ENCODE measurements around the gene SGCE.

The SGCE gene

DNA sequence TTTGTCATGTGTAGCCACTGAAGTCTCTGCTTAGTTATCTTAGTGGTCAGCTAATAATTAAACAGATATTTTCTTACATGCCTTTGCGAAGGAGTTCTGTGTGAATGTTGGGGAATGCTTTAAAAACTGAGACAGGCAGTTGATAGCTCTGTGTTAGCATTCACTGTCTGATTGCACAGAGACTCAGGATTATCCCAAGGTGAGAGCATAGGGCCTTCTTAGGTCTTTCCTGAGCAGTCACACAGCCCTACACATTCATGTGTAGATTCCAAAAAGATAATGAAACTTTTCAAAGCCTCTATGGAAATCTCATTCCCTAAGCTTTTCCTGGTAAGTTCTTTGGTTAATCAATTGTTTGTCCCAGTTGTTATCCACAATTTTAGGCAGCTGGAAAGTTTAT is 78.6 kb downstream of the SGCE start:
- Histone ChIP-seq H3K4me1 (ENCODE audit: control insufficient read depth, insufficient read depth, low read length) (no peaks in the 10 kb centered on the region), H3K27ac (ENCODE audit: extremely low read depth, low read depth, low read length) (no peak overlapping the region), H3K9me3 (ENCODE audit: control insufficient read depth, insufficient read depth, low read depth, low read length) (no peaks in the 10 kb centered on the region), H3K4me3 (ENCODE audit: low read depth, low read length) (no peak overlapping the region), H3K36me3 (ENCODE audit: control insufficient read depth in 2 of 2, insufficient read depth in 1 of 2, low read length in 2 of 2) (no peaks in the 10 kb centered on the region)
- no peak for TF ChIP-seq ZNF155 (tag by site-specific recombination; IDR thresholded peaks at IDR 0.05)
- no peak for TF ChIP-seq ZNF658 (tag by site-specific recombination; IDR thresholded peaks at IDR 0.05)
- TF ChIP-seq ZNF24 (tag by site-specific recombination; IDR thresholded peaks at IDR 0.05): no peak
- no peak for TF ChIP-seq BCL11A (tag by site-specific recombination; IDR thresholded peaks at IDR 0.05; ENCODE audit: low read depth)
- TF ChIP-seq ZNF114 (tag by site-specific recombination; IDR thresholded peaks at IDR 0.05): no peak
- no peak for TF ChIP-seq ZXDB (tag by site-specific recombination; IDR thresholded peaks at IDR 0.05)
- TF ChIP-seq, protein P1, sequence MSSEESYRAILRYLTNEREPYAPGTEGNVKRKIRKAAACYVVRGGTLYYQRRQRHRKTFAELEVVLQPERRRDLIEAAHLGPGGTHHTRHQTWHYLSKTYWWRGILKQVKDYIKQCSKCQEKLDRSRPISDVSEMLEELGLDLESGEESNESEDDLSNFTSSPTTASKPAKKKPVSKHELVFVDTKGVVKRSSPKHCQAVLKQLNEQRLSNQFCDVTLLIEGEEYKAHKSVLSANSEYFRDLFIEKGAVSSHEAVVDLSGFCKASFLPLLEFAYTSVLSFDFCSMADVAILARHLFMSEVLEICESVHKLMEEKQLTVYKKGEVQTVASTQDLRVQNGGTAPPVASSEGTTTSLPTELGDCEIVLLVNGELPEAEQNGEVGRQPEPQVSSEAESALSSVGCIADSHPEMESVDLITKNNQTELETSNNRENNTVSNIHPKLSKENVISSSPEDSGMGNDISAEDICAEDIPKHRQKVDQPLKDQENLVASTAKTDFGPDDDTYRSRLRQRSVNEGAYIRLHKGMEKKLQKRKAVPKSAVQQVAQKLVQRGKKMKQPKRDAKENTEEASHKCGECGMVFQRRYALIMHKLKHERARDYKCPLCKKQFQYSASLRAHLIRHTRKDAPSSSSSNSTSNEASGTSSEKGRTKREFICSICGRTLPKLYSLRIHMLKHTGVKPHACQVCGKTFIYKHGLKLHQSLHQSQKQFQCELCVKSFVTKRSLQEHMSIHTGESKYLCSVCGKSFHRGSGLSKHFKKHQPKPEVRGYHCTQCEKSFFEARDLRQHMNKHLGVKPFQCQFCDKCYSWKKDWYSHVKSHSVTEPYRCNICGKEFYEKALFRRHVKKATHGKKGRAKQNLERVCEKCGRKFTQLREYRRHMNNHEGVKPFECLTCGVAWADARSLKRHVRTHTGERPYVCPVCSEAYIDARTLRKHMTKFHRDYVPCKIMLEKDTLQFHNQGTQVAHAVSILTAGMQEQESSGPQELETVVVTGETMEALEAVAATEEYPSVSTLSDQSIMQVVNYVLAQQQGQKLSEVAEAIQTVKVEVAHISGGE (tag by site-specific recombination; conservative IDR thresholded peaks at IDR 0.05; ENCODE audit: low read depth): no peak
- TF ChIP-seq ZNF626 (tag by site-specific recombination; IDR thresholded peaks at IDR 0.05): no peak
- CTCF ChIA-PET: interaction anchor here (0.9 kb wide), 1 partner anchor 31 kb away, joined by 3 read pairs; no protein-coding TSS in a partner anchor
- POLR2A ChIA-PET: no interaction called here

DNA sequence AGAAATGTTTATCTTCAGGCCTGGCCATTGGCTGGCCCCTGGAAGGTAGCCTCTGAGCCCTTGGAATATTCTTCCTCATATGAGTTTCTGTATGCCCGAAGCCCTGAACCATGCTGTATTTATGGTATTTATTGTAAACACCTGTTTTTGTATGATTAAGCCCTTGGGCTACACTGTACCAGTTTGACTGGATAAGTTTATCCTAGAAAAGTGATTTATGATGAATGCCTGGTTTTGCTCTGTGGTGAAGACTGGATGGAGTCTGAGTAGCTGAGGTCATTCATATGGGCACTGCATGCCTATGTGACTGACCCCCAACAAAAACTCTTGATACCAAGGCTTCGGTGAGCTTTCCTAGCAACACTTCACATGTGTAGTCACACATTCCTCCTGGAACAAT is 79.6 kb downstream of the SGCE start:
- ChIA-PET POLR2A (no interaction called here), CTCF (no interaction called here)
- H3K4me3 ChIP-seq (ENCODE audit: low read depth, low read length): no peak overlapping the region
- H3K9me3 ChIP-seq (ENCODE audit: control insufficient read depth, insufficient read depth, low read depth, low read length): no peaks in the 10 kb centered on the region
- TF ChIP-seq ZNF266 (tag by site-specific recombination; IDR thresholded peaks at IDR 0.05; ENCODE audit: low read depth) (no peak), ZNF350 (tag by site-specific recombination; IDR thresholded peaks at IDR 0.05) (no peak), ZNF354C (tag by site-specific recombination; IDR thresholded peaks at IDR 0.05; ENCODE audit: borderline replicate concordance, low read depth) (no peak), ZNF558 (tag by site-specific recombination; IDR thresholded peaks at IDR 0.05) (no peak), ZNF707 (tag by site-specific recombination; IDR thresholded peaks at IDR 0.05) (no peak), ZNF473 (tag by site-specific recombination; IDR thresholded peaks at IDR 0.05) (no peak), ZFP41 (tag by site-specific recombination; IDR thresholded peaks at IDR 0.05; ENCODE audit: borderline replicate concordance) (no peak), KLF16 (tag by site-specific recombination; IDR thresholded peaks at IDR 0.05) (no peak)
- TF ChIP-seq, protein P2, sequence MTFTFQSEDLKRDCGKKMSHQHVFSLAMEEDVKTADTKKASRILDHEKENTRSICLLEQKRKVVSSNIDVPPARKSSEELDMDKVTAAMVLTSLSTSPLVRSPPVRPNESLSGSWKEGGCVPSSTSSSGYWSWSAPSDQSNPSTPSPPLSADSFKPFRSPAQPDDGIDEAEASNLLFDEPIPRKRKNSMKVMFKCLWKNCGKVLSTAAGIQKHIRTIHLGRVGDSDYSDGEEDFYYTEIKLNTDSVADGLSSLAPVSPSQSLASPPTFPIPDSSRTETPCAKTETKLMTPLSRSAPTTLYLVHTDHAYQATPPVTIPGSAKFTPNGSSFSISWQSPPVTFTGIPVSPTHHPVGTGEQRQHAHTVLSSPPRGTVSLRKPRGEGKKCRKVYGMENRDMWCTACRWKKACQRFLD (tag by site-specific recombination; IDR thresholded peaks at IDR 0.05): no peak
- TF ChIP-seq, protein P3, sequence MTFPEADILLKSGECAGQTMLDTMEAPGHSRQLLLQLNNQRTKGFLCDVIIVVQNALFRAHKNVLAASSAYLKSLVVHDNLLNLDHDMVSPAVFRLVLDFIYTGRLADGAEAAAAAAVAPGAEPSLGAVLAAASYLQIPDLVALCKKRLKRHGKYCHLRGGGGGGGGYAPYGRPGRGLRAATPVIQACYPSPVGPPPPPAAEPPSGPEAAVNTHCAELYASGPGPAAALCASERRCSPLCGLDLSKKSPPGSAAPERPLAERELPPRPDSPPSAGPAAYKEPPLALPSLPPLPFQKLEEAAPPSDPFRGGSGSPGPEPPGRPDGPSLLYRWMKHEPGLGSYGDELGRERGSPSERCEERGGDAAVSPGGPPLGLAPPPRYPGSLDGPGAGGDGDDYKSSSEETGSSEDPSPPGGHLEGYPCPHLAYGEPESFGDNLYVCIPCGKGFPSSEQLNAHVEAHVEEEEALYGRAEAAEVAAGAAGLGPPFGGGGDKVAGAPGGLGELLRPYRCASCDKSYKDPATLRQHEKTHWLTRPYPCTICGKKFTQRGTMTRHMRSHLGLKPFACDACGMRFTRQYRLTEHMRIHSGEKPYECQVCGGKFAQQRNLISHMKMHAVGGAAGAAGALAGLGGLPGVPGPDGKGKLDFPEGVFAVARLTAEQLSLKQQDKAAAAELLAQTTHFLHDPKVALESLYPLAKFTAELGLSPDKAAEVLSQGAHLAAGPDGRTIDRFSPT (tag by site-specific recombination; IDR thresholded peaks at IDR 0.05): no peak
- TF ChIP-seq, protein P4, sequence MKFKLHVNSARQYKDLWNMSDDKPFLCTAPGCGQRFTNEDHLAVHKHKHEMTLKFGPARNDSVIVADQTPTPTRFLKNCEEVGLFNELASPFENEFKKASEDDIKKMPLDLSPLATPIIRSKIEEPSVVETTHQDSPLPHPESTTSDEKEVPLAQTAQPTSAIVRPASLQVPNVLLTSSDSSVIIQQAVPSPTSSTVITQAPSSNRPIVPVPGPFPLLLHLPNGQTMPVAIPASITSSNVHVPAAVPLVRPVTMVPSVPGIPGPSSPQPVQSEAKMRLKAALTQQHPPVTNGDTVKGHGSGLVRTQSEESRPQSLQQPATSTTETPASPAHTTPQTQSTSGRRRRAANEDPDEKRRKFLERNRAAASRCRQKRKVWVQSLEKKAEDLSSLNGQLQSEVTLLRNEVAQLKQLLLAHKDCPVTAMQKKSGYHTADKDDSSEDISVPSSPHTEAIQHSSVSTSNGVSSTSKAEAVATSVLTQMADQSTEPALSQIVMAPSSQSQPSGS (tag by site-specific recombination; IDR thresholded peaks at IDR 0.05; ENCODE audit: low read depth): no peak
- TF ChIP-seq, protein P5, sequence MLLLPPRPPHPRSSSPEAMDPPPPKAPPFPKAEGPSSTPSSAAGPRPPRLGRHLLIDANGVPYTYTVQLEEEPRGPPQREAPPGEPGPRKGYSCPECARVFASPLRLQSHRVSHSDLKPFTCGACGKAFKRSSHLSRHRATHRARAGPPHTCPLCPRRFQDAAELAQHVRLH (tag by site-specific recombination; IDR thresholded peaks at IDR 0.05): no peak
- no peaks in the 10 kb centered on the region for H3K4me1 ChIP-seq (ENCODE audit: control insufficient read depth, insufficient read depth, low read length)
- no peak overlapping the region for H3K27ac ChIP-seq (ENCODE audit: extremely low read depth, low read depth, low read length)
- no peaks in the 10 kb centered on the region for H3K36me3 ChIP-seq (ENCODE audit: control insufficient read depth in 2 of 2, insufficient read depth in 1 of 2, low read length in 2 of 2)

All from HEK293 (cell line).